ENCODE data around the gene NOX4.

NOX4 gene

GRCh38 chr11:89458716-89459115 is 32.5 kb downstream of the NOX4 start:
- TF ChIP-seq CTCF (IDR thresholded peaks at IDR 0.05) = no peak

GRCh38 chr11:89457190-89457589 is 34.0 kb downstream of the NOX4 start:
- TF ChIP-seq CTCF (IDR thresholded peaks at IDR 0.05) = no peak

GRCh38 chr11:89456681-89457080 is 34.5 kb downstream of the NOX4 start:
- no peak for TF ChIP-seq CTCF (IDR thresholded peaks at IDR 0.05)

- no peak for TF ChIP-seq CTCF (IDR thresholded peaks at IDR 0.05)
These were observed 38.4 kb downstream of the NOX4 start for GRCh38 chr11:89452780-89453179.

- TF ChIP-seq CTCF (IDR thresholded peaks at IDR 0.05) = no peak
These were observed 43.3 kb downstream of the NOX4 start for GRCh38 chr11:89447845-89448244.

- TF ChIP-seq CTCF (IDR thresholded peaks at IDR 0.05) = no peak
These were observed 47.5 kb downstream of the NOX4 start for GRCh38 chr11:89443361-89444322.

- no peak for TF ChIP-seq CTCF (IDR thresholded peaks at IDR 0.05)
These were observed 48.4 kb downstream of the NOX4 start for GRCh38 chr11:89442801-89443200.
